ENCODE measurements around the gene GRB14. TPM values are rescaled to one million over a fixed set of nuclear protein-coding genes. Genes with fewer than 3 reads are reported as not detected.

The GRB14 gene
- total and polyA plus RNA-seq, 10 donors: 0.28 to 6.7 (median 2.5) TPM

- Histone ChIP-seq H3K27ac (no peak overlapping the region), H3K27me3 (replicated peaks in 1 of 7) (no peaks in the 10 kb centered on the region), H3K4me3 (no peak overlapping the region), H3K36me3 (no peaks in the 10 kb centered on the region), H3K9me3 (no peaks in the 10 kb centered on the region), H3K4me1 (no peaks in the 10 kb centered on the region)
- no peak for TF ChIP-seq POLR2A (IDR thresholded peaks at IDR 0.05)
- no peak for TF ChIP-seq POLR2AphosphoS5 (IDR thresholded peaks at IDR 0.05)
- TF ChIP-seq CTCF (IDR thresholded peaks at IDR 0.05 in 8 of 11, conservative IDR thresholded peaks at IDR 0.05 in 3 of 11): no peak
- DNase-seq: no peak
- WGBS, 5 donors: 88 to 98% (median 93%) methylated on average over 2 of the region's 2 CpGs
- intact Hi-C loops (cut with DNase I; ENCODE audit: low total_unique reads): no loop called here
These were observed 171.0 kb downstream of the GRB14 start for GRCh38 chr2:164450278-164450677.

GRCh38 chr2:164449706-164450105 is 171.6 kb downstream of the GRB14 start:
- no peaks in the 10 kb centered on the region for H3K4me1 ChIP-seq
- H3K27me3 ChIP-seq (replicated peaks in 1 of 7): no peaks in the 10 kb centered on the region
- DNase-seq: no peak
- no peaks in the 10 kb centered on the region for H3K36me3 ChIP-seq
- H3K9me3 ChIP-seq: no peaks in the 10 kb centered on the region
- intact Hi-C loops (cut with DNase I; ENCODE audit: low total_unique reads): no loop called here
- TF ChIP-seq POLR2A (IDR thresholded peaks at IDR 0.05): no peak
- no peak for TF ChIP-seq POLR2AphosphoS5 (IDR thresholded peaks at IDR 0.05)
- TF ChIP-seq CTCF (IDR thresholded peaks at IDR 0.05 in 8 of 11, conservative IDR thresholded peaks at IDR 0.05 in 3 of 11): no peak
- WGBS, 5 donors: 65 to 85% (median 77%) methylated on average over 5 of the region's 5 CpGs
- H3K4me3 ChIP-seq: no peak overlapping the region
- H3K27ac ChIP-seq: no peak overlapping the region

- no peaks in the 10 kb centered on the region for H3K4me1 ChIP-seq
- TF ChIP-seq POLR2A (IDR thresholded peaks at IDR 0.05) (no peak), POLR2AphosphoS5 (IDR thresholded peaks at IDR 0.05) (no peak), CTCF (IDR thresholded peaks at IDR 0.05 in 8 of 11, conservative IDR thresholded peaks at IDR 0.05 in 3 of 11) (no peak)
- H3K27ac ChIP-seq: no peak overlapping the region
- WGBS, 5 donors: 74 to 82% (median 76%) methylated on average over 5 of the region's 5 CpGs
- no peaks in the 10 kb centered on the region for H3K9me3 ChIP-seq
- H3K36me3 ChIP-seq: no peaks in the 10 kb centered on the region
- intact Hi-C loops (cut with DNase I; ENCODE audit: low total_unique reads): no loop called here
- no peak overlapping the region for H3K4me3 ChIP-seq
- no peak for DNase-seq
- H3K27me3 ChIP-seq (replicated peaks in 1 of 7): no peaks in the 10 kb centered on the region
These were observed 173.6 kb downstream of the GRB14 start for GRCh38 chr2:164447660-164448059.

Other genes starting within 250 kb of the GRB14 start
- gene COBLL1, start 220.3 kb upstream of the GRB14 start, total RNA-seq: 10 to 100 TPM; 41.4 to 86.8 (median 58.1) TPM
- 10 to 100 TPM in 2 of 3 donors, 1 to 10 TPM in 1; 6.4 to 13.5 (median 12.8) TPM for gene COBLL1, start 220.3 kb upstream of the GRB14 start, polyA plus RNA-seq

Measured in spleen (tissue), 11 donors.